HepG2 (cell line): ENCODE measurements around the gene MRPL39. TPM values are rescaled to one million over a fixed set of nuclear protein-coding genes. Genes with fewer than 3 reads are reported as not detected.

ENCODE experiments used
- ATAC-seq: fragments of 200-7000 bp; cut with Tn5 transposase; 3 replicates; pipeline ENCODE4 v1.9.1; 2020; ENCODE audit warnings: mild to moderate bottlenecking, moderate library complexity
- BruUV-seq: library from RNA; stranded (reverse); fragments of 400-500 nt; replicated peaks from 2 replicates; lab custom pipeline; 2021; lab: Mats Ljungman, UMichigan
- CTCF ChIA-PET: fragments of 300-600 bp; formaldehyde crosslinking; extraction: SDS; loops from one replicate; lab custom pipeline; 2021; ENCODE audit warnings: low total read pairs, inconsistent platforms, low intra/inter-chr PET ratio; lab: Yijun Ruan, JAX
- POLR2A ChIA-PET: fragments of 350-600 bp; sonication (Branson Sonifier 250); formaldehyde crosslinking; loops from one replicate; lab custom pipeline; 2020; ENCODE audit warnings: antibody characterized with exemption, inconsistent platforms; lab: Yijun Ruan, JAX
- DNase-seq: peaks from one replicate; pipeline ENCODE4 v3.0.0-alpha.2; 2015; ENCODE audit warnings: low spot score
- FAIRE-seq: peaks from 3 replicates; lab custom pipeline; 2011; peaks lifted over from hg19 to GRCh38; lab: Jason Lieb, UNC
- H2AFZ ChIP-seq: one replicate; pipeline ENCODE4 v1.6.1; 2011; ENCODE audit warnings: low read length, inconsistent platforms
- H3K27ac ChIP-seq: fragments of 300-600 bp; 3 replicates; pipeline ENCODE4 v1.8.0; 2011; ENCODE audit warnings: mixed run types, mild to moderate bottlenecking, mixed read lengths, low read length, inconsistent platforms; ENCODE audit not compliant: insufficient read depth; ENCODE audit errors: extremely low read length
- H3K27me3 ChIP-seq, 2 experiments: fragments of 200-600 bp in 1 of 2; 2 replicates in 1 of 2; 3 replicates in 1 of 2; pipeline versions ENCODE4 v1.6.0 to v1.8.0; 2011; ENCODE audit warnings: low read length in 2 of 2, mild to moderate bottlenecking in 2 of 2, moderate library complexity in 2 of 2, inconsistent platforms in 1 of 2; ENCODE audit not compliant: insufficient read depth in 2 of 2, control insufficient read depth in 1 of 2
- H3K36me3 ChIP-seq, 2 experiments: fragments of 200-600 bp in 1 of 2; replicated peaks in 1 of 2; 2 replicates in 1 of 2; 3 replicates in 1 of 2; pipeline versions ENCODE4 v1.5.1 to v1.8.0; 2011; ENCODE audit warnings: low read length in 2 of 2, inconsistent platforms in 1 of 2; ENCODE audit not compliant: insufficient read depth in 2 of 2, control insufficient read depth in 1 of 2
- H3K4me1 ChIP-seq: 2 replicates; pipeline ENCODE4 v1.5.1; 2012; ENCODE audit warnings: low read length, inconsistent platforms; ENCODE audit not compliant: insufficient read depth
- H3K4me2 ChIP-seq: 2 replicates; pipeline ENCODE4 v1.6.0; 2011; ENCODE audit warnings: low read depth, low read length, inconsistent platforms
- H3K4me3 ChIP-seq, 3 experiments: fragments of 200-600 bp in 1 of 3; sonication (generic), shearing (Covaris generic) in 1 of 3; replicated peaks in 1 of 3; 2 replicates each; pipeline ENCODE4 v1.5.1; 2011 to 2016; ENCODE audit warnings: low read length in 3 of 3, inconsistent platforms in 2 of 3, low read depth in 2 of 3, mild to moderate bottlenecking in 2 of 3, control low read depth in 1 of 3, mixed read lengths in 1 of 3; ENCODE audit not compliant: insufficient read depth in 1 of 3
- H3K79me2 ChIP-seq: one replicate; pipeline ENCODE4 v1.6.1; 2011; ENCODE audit warnings: low read length, inconsistent platforms; ENCODE audit not compliant: insufficient read depth
- H3K9ac ChIP-seq: 2 replicates; pipeline ENCODE4 v1.6.0; 2011; ENCODE audit warnings: mild to moderate bottlenecking, low read depth, low read length, inconsistent platforms; ENCODE audit not compliant: insufficient read depth
- H3K9me3 ChIP-seq: 2 replicates; pipeline ENCODE4 v1.5.1; 2012; ENCODE audit warnings: mild to moderate bottlenecking, low read length
- H4K20me1 ChIP-seq: 2 replicates; pipeline ENCODE4 v1.6.0; 2011; ENCODE audit warnings: inconsistent platforms, mild to moderate bottlenecking, low read length, moderate library complexity; ENCODE audit not compliant: insufficient read depth
- CBFB ChIP-seq: sonication (generic); formaldehyde crosslinking; IDR thresholded peaks from 2 replicates; pipeline ENCODE4 v1.4.0; 2020; ENCODE audit warnings: missing genetic modification reagents
- CCDC6 ChIP-seq: sonication (generic); formaldehyde crosslinking; IDR thresholded peaks from 2 replicates; pipeline ENCODE4 v1.8.1; 2022; ENCODE audit warnings: mild to moderate bottlenecking, missing genetic modification reagents, moderate library complexity
- KDM4B ChIP-seq: sonication (generic); formaldehyde crosslinking; IDR thresholded peaks from 2 replicates; pipeline ENCODE4 v1.4.0; 2020; ENCODE audit warnings: missing genetic modification reagents
- MEIS1 ChIP-seq: sonication (generic); formaldehyde crosslinking; IDR thresholded peaks from 2 replicates; pipeline ENCODE4 v1.9.0; 2021; ENCODE audit warnings: mild to moderate bottlenecking, missing genetic modification reagents, moderate library complexity, borderline replicate concordance
- NCOR1 ChIP-seq: fragments of 200-600 bp; sonication (generic); IDR thresholded peaks from 2 replicates; pipeline ENCODE4 v1.7.0; 2017; ENCODE audit warnings: antibody characterized with exemption, low read length, borderline replicate concordance
- NFIC ChIP-seq: IDR thresholded peaks from 2 replicates; pipeline ENCODE4 v1.6.1; 2012; ENCODE audit warnings: mild to moderate bottlenecking, low read length, inconsistent platforms
- SRY ChIP-seq: sonication (generic); formaldehyde crosslinking; IDR thresholded peaks from 2 replicates; pipeline ENCODE4 v1.8.0; 2022; ENCODE audit warnings: mild to moderate bottlenecking, missing genetic modification reagents
- ZNF30 ChIP-seq: sonication (generic); formaldehyde crosslinking; IDR thresholded peaks from 2 replicates; pipeline ENCODE4 v1.5.0; 2020; ENCODE audit warnings: mild to moderate bottlenecking, missing genetic modification reagents
- ZNF547 ChIP-seq: sonication (generic); formaldehyde crosslinking; IDR thresholded peaks from 2 replicates; pipeline ENCODE4 v1.5.1; 2020; ENCODE audit warnings: mild to moderate bottlenecking, missing genetic modification reagents
- ZNF652 ChIP-seq: IDR thresholded peaks from 2 replicates; pipeline ENCODE4 v1.6.1; 2016; ENCODE audit warnings: low read depth, borderline replicate concordance
- ZNF850 ChIP-seq: sonication (generic); formaldehyde crosslinking; conservative IDR thresholded peaks from 2 replicates; pipeline ENCODE4 v1.9.0; 2021; ENCODE audit warnings: mild to moderate bottlenecking, missing genetic modification reagents
- WGBS: methylation state at CpG from one replicate; pipeline ENCODE4 v1.1.6; 2017; ENCODE audit warnings: low lambda C conversion rate; 5-methylcytosine and 5-hydroxymethylcytosine counted together
- in situ Hi-C: cut with HindIII; loops from 2 replicates; pipeline ENCODE4 v1.10.0; 2017; ENCODE audit warnings: low pct_unique_long_range_greater_than_20kb; ENCODE audit not compliant: extremely low pct_ligation_motif_present
- intact Hi-C: fragments of 100-400 bp; cut with micrococcal nuclease; formaldehyde crosslinking; loops from one replicate; pipeline ENCODE4 v1.10.0; 2022; ENCODE audit not compliant: unreplicated experiment
- polyA plus RNA-seq, 8 experiments: library from polyadenylated mRNA; depleted of rRNA in 3 of 8; stranded (reverse) in 7 of 8; unstranded in 1 of 8; fragments of >200 nt; fragmentation: Illumina TruSeq in 4 of 8; extraction: Trizol in 4 of 8; gene quantifications; 2 replicates each; pipeline versions ENCODE4 v1.2.1 to v1.2.3, GENCODE V29; 2011 to 2016; ENCODE audit warnings: low read depth in 4 of 8, missing spikeins in 1 of 8, mixed read lengths in 1 of 8; ENCODE audit not compliant: insufficient read depth in 1 of 8
- total RNA-seq, 5 experiments: library from RNA; depleted of rRNA; stranded (reverse); fragments of >200 nt; fragmentation: Illumina TruSeq; extraction: Trizol; gene quantifications; 2 replicates each; pipeline ENCODE4 v1.2.3, GENCODE V29; 2016; ENCODE audit warnings: low read depth in 1 of 5
- TF ChIP-seq, protein P1 (sequence below): sonication (generic); formaldehyde crosslinking; IDR thresholded peaks from 2 replicates; pipeline ENCODE4 v1.4.0; 2020; ENCODE audit warnings: missing genetic modification reagents
- TF ChIP-seq, protein P2 (sequence below): sonication (generic); formaldehyde crosslinking; IDR thresholded peaks from 2 replicates; pipeline ENCODE4 v1.5.0; 2020; ENCODE audit warnings: missing genetic modification reagents

MRPL39 gene
- total and polyA plus RNA-seq, 2 of the 13 experiments (the other 11 are each of a cell fraction or from before 2014, with no cell fraction given), result 29.1 to 91.2 TPM

DNA sequence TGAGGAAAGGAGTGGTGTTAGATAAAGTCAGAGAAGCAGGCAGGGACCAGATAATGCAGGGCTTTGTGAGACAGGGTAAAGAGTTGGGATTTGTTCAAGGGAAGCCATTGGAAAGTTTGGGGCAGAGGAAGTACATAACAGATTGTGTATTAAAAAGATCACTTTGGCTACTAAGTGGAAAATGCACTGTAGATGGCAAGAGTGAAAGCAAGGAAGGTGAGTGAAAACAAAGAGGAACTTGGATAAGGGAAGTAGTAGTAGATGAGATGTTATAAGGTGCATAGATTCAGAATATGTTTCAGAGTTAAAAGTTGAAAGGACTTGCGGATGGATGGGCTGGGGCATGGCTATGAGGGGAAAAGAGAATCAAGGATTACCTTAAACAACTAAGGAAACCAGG lies 17.4 kb downstream of the MRPL39 start:
- ChIA-PET CTCF (no interaction called here), POLR2A (no interaction called here)
- H3K4me3 ChIP-seq, result no peak overlapping the region
- TF ChIP-seq MEIS1 (CRISPR knock-in tag) (no peak), ZNF30 (CRISPR knock-in tag) (no peak), SRY (no peak), ZNF850 (CRISPR knock-in tag) (no peak)
- in situ Hi-C loops, result no loop called here
- BruUV-seq, result no TSS peak
- no peaks in the 10 kb centered on the region for H3K4me1 ChIP-seq
- intact Hi-C loops, result no loop called here
- FAIRE-seq (no peak), ATAC-seq (no peak), DNase-seq (no peak)
- H3K27ac ChIP-seq, result no peak overlapping the region
- H3K9ac ChIP-seq, result no peak overlapping the region
- no peaks in the 10 kb centered on the region for H3K27me3 ChIP-seq
- H3K4me2 ChIP-seq, result no peak overlapping the region
- H3K36me3 ChIP-seq, result peaks cover 12 to 73% of the 10 kb centered on the region in 2 experiments
- H4K20me1 ChIP-seq, result no peaks in the 10 kb centered on the region
- no peak overlapping the region for H2AFZ ChIP-seq
- H3K79me2 ChIP-seq, result no peaks in the 10 kb centered on the region
- H3K9me3 ChIP-seq, result no peaks in the 10 kb centered on the region
- WGBS, result 43% methylated on average over 1 of the region's 1 CpG

DNA sequence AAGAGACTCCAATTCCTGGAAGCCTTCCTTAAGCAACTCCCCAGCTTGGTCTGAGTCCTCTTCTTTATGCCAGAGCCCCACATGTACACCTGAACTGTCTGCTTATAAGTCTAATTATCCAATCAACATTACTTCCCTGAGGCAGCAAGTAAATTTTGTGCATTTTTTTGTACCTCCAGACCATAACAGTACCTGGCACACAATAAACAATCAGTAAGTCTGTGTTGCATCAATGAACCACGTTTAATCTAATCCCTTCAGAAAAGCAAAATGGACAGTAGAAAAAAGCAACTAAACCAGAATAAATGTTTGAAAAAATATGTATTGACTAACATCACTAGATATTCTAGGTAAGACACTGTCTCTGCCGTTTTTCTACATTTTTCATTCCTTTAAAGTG lies 20.5 kb downstream of the MRPL39 start:
- no TSS peak for BruUV-seq
- ChIA-PET CTCF (no interaction called here), POLR2A (no interaction called here)
- no peak for ATAC-seq
- intact Hi-C loops, result no loop called here
- Histone ChIP-seq H3K27ac (no peak overlapping the region), H3K4me3 (no peak overlapping the region), H3K79me2 (no peaks in the 10 kb centered on the region), H3K4me1 (no peaks in the 10 kb centered on the region), H3K36me3 (peaks cover 6 to 51% of the 10 kb centered on the region in 2 experiments), H3K27me3 (no peaks in the 10 kb centered on the region), H3K4me2 (no peak overlapping the region), H3K9ac (no peak overlapping the region), H2AFZ (no peak overlapping the region), H3K9me3 (no peaks in the 10 kb centered on the region), H4K20me1 (no peaks in the 10 kb centered on the region)
- no peak for FAIRE-seq
- no peak for DNase-seq
- WGBS, result 99% methylated on average over 2 of the region's 2 CpGs
- in situ Hi-C loops, result no loop called here
- TF ChIP-seq CCDC6 (no peak), KDM4B (no peak), ZNF547 (CRISPR knock-in tag) (no peak), CBFB (CRISPR knock-in tag) (no peak), NCOR1 (no peak), ZNF652 (CRISPR knock-in tag) (no peak), NFIC (no peak)
- TF ChIP-seq, protein P1, sequence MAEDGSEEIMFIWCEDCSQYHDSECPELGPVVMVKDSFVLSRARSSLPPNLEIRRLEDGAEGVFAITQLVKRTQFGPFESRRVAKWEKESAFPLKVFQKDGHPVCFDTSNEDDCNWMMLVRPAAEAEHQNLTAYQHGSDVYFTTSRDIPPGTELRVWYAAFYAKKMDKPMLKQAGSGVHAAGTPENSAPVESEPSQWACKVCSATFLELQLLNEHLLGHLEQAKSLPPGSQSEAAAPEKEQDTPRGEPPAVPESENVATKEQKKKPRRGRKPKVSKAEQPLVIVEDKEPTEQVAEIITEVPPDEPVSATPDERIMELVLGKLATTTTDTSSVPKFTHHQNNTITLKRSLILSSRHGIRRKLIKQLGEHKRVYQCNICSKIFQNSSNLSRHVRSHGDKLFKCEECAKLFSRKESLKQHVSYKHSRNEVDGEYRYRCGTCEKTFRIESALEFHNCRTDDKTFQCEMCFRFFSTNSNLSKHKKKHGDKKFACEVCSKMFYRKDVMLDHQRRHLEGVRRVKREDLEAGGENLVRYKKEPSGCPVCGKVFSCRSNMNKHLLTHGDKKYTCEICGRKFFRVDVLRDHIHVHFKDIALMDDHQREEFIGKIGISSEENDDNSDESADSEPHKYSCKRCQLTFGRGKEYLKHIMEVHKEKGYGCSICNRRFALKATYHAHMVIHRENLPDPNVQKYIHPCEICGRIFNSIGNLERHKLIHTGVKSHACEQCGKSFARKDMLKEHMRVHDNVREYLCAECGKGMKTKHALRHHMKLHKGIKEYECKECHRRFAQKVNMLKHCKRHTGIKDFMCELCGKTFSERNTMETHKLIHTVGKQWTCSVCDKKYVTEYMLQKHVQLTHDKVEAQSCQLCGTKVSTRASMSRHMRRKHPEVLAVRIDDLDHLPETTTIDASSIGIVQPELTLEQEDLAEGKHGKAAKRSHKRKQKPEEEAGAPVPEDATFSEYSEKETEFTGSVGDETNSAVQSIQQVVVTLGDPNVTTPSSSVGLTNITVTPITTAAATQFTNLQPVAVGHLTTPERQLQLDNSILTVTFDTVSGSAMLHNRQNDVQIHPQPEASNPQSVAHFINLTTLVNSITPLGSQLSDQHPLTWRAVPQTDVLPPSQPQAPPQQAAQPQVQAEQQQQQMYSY (CRISPR knock-in tag), result no peak
- TF ChIP-seq, protein P2, sequence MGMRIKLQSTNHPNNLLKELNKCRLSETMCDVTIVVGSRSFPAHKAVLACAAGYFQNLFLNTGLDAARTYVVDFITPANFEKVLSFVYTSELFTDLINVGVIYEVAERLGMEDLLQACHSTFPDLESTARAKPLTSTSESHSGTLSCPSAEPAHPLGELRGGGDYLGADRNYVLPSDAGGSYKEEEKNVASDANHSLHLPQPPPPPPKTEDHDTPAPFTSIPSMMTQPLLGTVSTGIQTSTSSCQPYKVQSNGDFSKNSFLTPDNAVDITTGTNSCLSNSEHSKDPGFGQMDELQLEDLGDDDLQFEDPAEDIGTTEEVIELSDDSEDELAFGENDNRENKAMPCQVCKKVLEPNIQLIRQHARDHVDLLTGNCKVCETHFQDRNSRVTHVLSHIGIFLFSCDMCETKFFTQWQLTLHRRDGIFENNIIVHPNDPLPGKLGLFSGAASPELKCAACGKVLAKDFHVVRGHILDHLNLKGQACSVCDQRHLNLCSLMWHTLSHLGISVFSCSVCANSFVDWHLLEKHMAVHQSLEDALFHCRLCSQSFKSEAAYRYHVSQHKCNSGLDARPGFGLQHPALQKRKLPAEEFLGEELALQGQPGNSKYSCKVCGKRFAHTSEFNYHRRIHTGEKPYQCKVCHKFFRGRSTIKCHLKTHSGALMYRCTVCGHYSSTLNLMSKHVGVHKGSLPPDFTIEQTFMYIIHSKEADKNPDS (CRISPR knock-in tag), result no peak
